Spleen (tissue), 7 donors: ENCODE measurements around the gene CLIC5.

Experiments used
- CTCF ChIP-seq, 11 experiments: fragments of 200-600 bp in 7 of 11; fragments of 450-650 bp in 4 of 11; sonication (generic) in 4 of 11; IDR thresholded peaks in 8 of 11; conservative IDR thresholded peaks in 3 of 11; 1 replicate in 7 of 11; 2 replicates in 4 of 11; pipeline versions ENCODE4 v1.4.0 to v1.8.0; 2016 to 2021; ENCODE audit warnings: antibody characterized with exemption in 11 of 11, inconsistent platforms in 4 of 11, mild to moderate bottlenecking in 1 of 11
- POLR2A ChIP-seq, 3 donors: fragments of 450-650 bp; IDR thresholded peaks; one replicate each; pipeline ENCODE4 v1.5.1; 2017; ENCODE audit warnings: antibody characterized with exemption in 3 of 3, mild to moderate bottlenecking in 1 of 3
- POLR2AphosphoS5 ChIP-seq, 3 donors: sonication (generic); formaldehyde crosslinking; IDR thresholded peaks; one replicate each; pipeline ENCODE4 v1.5.1; 2017; ENCODE audit warnings: antibody characterized with exemption in 3 of 3
- donor health status: DM: no; HTN: no; CAD: no; lungs with moderate emphysema.
- donor health status: DM: no; HTN: no; CAD: no.
- donor health status: DM: no; HTN: no; CAD: no.

- TF ChIP-seq CTCF (IDR thresholded peaks at IDR 0.05 in 8 of 11, conservative IDR thresholded peaks at IDR 0.05 in 3 of 11): no peak
- TF ChIP-seq POLR2AphosphoS5 (IDR thresholded peaks at IDR 0.05): no peak
- no peak for TF ChIP-seq POLR2A (IDR thresholded peaks at IDR 0.05)
Measured at GRCh38 chr6:45836438-45836824, 179.2 kb downstream of the CLIC5 start.
